Globus pallidus (tissue), 1 donor: Measurements from ENCODE around the gene NIPSNAP3A.
"Not testable (repeated sequence)": the region's sequence is repeated elsewhere in the genome, so short reads cannot be mapped to it uniquely, and the experiment has no call there.

Source experiments
- DNase-seq: peaks from one replicate; pipeline ENCODE4 v3.0.0-alpha.2; 2015; ENCODE audit warnings: low spot score

NIPSNAP3A gene

DNA sequence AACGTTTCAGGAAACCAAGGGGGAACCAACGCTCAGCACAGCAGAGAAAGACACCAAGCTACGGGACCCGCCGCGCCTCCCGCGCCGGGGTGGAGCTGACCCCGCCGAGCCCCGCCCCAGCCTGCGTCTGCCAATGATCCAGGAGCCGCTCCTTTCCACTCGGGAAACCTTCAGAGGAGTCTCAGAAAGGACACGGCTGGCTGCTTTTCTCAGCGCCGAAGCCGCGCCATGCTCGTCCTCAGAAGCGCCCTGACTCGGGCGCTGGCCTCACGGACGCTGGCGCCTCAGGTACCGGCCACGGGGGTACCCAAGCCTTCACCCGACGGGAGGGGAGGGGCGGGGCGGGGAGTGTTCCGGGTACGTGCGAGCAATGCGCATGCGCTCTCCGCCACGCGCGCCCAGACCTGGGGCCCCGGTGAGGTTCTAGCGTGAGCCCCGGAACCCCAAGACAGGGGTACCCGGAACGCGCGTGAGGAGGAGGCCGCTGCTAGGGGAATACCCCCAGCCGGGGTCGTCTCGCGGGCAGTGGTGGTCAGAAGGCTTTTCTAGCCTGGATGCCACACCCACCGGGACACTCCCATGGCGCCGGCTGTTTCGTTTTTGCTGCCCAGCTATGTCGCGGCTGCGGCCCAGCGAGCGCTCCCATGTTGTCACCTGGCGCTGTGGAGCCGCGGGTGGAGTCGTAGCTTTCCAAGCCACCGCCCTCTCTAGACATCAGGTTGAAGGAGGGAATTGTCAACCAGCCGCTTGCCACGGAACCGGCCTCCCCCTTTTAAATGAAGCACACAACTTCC is at the start of gene NIPSNAP3A:
TSS of gene NIPSNAP3A (plus strand) at position 119 of the 794 bp plus-strand sequence. CDS start at position 229, 110 bp downstream.
- DNase-seq, result peak; percentile 83

- no peak for DNase-seq
Measured at GRCh38 chr9:104700306-104700705, 47.2 kb upstream of the NIPSNAP3A start.

DNA sequence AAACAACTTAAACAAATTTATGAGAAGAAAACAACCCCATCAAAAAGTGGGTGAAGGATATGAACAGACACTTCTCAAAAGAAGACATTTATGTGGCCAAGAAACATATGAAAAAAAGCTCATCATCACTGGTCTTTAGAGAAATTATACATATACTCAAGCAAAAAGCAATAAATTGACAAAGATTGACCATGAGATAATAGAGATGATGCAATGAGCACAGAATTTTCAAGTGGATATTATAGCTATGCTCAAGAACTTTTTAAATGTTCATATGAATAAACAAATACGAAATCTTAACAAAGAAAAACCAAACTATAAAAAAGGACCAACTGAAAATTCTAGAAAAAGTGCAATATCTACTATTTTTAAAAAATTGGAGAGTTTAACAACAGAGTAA is 38.7 kb upstream of the NIPSNAP3A start:
- DNase-seq, result not testable (repeated sequence)

DNA sequence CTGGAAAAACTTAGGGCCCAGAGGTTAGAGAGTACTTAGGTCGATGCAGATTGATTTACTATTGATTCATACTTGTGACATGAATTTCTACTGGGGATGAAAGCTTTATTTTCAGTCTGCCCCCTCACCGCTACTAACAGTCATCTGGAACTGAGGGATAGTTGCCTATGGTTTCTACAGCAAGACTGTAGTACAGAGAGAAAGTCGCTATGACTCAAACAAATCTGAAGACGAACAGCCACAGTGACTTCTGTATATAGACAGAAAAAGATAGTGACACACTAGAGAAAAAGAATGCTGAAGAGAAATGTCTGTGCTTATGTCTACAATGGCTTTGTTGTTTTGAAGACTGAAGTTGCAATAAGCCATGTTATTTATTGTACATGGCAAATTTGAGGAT is 35.9 kb upstream of the NIPSNAP3A start:
- DNase-seq, result no peak

DNA sequence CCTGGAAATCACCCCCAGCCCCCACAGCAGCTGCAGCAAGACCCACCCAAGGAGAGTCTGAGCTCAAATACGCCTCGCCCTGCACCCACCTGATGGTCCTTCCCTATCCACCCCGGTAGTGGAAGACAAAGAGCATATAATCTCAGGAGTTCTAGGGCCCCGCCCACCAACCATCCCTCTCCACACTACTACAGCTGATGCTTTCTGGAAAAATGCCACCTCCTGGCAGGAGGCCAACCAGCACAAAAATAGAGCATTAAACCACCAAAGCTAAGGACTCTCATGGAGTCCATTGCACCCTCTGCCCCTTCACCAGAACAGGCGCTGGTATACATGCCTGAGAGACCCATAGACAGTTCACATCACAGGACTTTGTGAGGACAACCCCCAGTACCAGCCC is 22.5 kb upstream of the NIPSNAP3A start:
- DNase-seq, result no peak

- DNase-seq, result no peak
Measured at GRCh38 chr9:104738452-104738851, 9.0 kb upstream of the NIPSNAP3A start.

- no peak for DNase-seq
Measured at GRCh38 chr9:104740621-104741020, 6.9 kb upstream of the NIPSNAP3A start.

DNA sequence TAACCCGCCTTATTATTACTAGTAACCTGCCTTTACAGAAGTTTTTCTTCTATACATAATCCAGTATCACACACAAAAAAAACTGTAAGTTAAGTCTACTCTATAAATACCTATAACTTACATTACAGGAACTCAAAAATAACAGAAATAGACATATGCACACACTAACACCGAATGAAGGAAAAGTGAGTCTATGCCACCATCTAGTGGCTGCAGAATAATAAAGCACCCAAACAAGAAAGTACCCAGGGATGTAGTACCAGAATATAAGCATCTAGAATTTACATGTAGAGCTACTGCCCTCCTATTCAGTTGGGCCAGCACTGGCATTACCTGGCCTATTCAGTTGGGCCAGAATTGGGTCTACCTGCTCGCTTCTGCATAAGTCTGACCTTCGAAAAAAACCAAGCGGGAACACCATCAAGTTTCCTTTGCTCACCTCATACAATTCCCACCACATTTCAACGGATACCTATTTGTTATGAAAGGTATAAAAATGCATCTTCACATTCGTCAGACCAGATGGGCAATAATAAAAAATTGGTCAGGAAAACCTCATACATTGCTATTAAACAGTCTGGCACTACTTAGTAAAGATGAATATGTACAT is 4.0 kb upstream of the NIPSNAP3A start:
- peak; percentile 66 for DNase-seq

GRCh38 chr9:104745852-104746251 is 1.6 kb upstream of the NIPSNAP3A start:
- DNase-seq, result no peak

DNA sequence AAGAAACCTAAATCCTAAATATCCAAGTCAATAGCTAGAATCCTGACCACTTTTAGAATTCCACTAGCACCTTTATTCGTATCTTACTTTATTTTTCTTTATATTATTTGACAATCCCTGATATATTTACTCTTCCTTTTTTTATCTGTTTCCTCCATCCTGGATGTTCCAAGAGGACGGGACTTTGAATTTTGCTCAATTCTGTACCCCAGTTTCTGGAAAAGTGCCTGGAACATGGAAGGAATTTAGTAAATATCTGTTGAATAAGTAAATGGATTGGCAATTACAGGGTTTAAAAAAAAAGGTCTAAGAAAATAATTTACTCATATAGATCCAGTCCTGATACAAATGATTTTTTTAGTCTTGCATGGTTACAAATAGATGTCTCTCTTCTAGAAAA is 1.2 kb upstream of the NIPSNAP3A start:
- DNase-seq, result no peak

DNA sequence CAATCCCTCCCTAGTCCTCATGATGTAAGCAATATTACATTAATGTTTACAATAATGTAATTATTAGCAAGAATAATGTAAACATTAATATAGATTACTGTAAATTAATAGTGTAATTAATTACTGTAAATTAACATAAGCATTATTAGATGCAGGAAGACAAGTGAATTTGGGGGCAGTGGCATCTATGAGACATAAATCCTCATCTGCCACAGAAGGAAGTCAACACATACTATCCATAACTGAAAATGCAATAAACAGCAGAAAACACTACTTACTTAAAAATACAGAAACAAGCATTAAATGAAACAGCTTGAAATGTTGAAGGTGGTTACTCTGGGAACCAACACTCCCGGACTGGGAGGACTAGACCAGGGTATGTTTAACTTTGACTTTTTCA is 685 bp upstream of the NIPSNAP3A start:
- no peak for DNase-seq

- no peak for DNase-seq
Measured at GRCh38 chr9:104747245-104747564, 278 bp upstream of the NIPSNAP3A start.

DNA sequence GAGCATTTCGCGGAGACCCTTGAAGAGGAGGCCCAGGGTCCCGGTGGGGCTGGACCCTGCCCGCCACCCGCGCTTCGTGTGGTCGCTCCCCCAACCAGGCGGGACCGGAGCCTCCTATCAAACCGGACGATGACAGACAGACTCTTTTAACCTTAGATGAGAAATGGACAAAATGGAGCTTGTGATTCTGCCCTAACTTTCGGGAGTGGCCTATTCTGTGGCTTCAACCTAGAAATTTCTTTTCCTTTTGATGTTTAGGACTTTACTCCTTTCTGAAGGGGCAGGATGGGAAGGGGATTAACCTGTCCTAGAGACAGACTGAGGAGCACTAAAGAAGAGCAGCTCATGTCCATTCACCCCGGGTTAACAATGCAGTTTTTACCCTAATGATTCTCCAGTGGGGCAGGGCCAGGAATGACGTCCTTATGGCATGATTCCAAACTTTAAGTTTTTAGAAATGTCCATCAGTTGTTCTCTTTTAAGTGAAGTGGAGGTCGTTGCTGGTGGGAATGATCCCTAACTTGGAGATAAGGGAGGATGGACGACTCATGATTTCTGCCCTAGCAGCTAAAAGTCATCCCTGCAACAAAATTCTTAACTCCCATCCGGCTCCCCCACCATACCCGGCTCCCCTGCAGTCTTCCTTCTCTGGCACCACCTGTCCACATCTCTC is 1.0 kb downstream of the NIPSNAP3A start:
- peak; percentile 23 for DNase-seq

- no peak for DNase-seq
Measured at GRCh38 chr9:104750185-104750767, 2.8 kb downstream of the NIPSNAP3A start.

GRCh38 chr9:104758974-104759373 is 11.5 kb downstream of the NIPSNAP3A start:
- DNase-seq, result no peak

GRCh38 chr9:104765138-104765537 is 17.7 kb downstream of the NIPSNAP3A start:
- DNase-seq, result no peak

DNA sequence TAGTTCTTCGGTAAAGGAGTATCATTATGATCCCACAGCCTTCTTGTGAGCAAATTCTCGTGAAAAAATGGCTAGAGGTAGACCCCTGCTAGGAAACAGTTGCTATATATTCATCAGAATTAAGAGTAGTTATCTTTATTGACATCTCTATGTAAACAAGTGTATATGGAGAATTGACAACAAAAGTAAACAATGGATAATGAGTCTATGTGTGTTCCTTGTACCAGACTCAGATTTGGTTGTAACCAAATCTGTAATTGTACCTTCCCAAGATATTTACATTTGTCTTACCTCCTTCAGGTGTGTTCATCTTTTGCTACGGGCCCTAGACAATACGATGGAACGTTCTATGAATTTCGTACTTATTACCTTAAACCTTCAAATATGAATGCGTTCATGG is 18.5 kb downstream of the NIPSNAP3A start:
- DNase-seq, result no peak

DNA sequence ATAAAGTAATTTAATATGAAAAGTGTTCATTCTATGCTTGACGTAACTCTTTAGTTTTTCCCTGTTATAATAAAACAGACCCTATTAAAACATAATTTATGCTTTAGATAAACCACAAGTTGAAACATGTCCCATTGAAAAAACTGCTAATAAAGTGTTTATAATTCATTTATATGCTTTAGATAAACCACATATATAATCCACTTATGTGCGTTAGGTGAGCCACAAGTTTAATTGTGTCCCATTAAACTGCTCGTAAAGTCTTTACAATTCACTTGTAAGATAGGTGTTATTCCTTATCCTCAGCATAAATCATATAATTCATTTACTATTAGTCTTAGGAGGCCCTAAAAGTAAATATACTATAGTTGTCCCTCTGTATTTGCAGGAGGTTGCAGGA is 20.0 kb downstream of the NIPSNAP3A start:
- DNase-seq, result no peak

- not testable (repeated sequence) for DNase-seq
Measured at GRCh38 chr9:104769029-104769428, 21.5 kb downstream of the NIPSNAP3A start.

DNA sequence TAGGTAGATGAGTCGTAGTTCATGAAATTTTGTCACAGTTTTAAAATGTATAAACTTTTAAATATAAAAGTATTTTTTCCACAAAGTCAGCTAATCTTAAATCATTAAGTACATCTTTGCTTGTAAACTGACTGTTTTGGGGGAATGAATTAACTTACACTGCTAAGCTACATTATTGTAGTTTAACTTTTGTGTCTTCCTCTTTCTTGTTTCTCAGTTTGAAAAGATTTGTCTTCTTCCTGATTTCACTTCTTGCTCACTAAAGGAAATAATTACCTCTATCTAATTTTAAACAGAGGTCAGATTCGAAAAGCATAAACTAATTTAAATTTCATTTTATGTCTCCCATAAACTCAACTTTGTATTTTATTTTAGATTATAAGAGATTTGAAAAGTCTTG is 22.2 kb downstream of the NIPSNAP3A start:
- DNase-seq, result no peak

DNA sequence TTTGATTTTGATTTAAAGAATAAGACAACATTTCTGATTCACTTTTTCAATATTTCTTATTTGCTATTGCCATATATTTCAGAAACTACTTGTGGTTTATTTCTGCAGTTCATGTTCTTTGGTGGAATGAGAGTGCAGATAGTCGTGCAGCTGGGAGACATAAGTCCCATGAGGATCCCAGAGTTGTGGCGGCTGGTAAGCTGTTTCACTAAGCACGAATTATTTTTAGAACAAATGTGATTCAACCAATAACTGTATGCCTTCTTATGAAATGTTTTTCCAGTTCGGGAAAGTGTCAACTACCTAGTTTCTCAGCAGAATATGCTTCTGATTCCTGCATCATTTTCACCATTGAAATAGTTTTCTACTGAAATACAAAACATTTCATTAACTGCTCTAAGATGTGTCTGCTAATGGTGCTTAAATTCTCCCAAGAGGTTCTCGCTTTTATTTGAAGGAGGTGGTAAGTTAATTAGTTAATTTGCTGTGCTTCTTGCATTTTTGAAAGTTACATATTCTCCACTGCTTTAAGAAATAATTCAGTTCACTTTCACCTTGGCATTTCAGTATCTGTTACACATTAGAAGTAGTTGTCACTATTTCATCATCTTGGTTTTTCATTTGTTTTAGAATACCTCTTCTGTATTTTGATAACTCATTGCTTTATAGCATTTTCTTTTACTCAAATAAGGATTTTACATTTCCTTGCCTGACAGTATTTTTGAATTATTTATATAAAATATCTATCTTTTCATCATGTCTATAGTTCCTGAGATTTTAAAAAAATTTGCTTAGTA is 25.4 kb downstream of the NIPSNAP3A start:
- DNase-seq, result no peak

DNA sequence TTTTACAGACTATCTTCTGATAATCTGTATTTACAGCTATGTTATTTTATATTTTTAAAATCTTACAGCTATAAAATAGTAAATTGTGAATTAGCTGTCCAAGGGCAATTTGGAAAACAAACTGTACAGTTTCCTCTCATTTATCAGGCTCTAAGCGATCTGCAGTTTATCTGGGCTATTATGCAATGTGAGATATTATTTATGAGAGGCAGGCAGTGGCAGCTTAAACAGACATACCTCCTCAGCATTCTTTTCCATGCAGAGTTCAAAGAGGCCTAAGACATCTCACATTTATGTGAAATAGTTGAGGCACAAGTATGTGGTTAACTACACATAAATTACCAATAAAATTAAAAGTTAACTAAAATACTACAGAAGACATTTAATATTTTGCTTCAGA is 26.6 kb downstream of the NIPSNAP3A start:
- DNase-seq, result no peak
